Neural progenitor cell (in vitro differentiated cells): ENCODE results near the gene JMJD6. TPM values are rescaled to one million over a fixed set of nuclear protein-coding genes. Genes with fewer than 3 reads are reported as not detected.

ENCODE experiments used
- DNase-seq: peaks from one replicate; pipeline ENCODE4 v3.0.0-alpha.2; 2016; ENCODE audit warnings: low spot score
- H2AFZ ChIP-seq: fragments of 200-600 bp; sonication (generic); replicated peaks from 2 replicates; pipeline ENCODE4 v1.6.1; 2016; ENCODE audit warnings: antibody characterized with exemption
- H3F3A ChIP-seq: fragments of 200-600 bp; sonication (generic); 2 replicates; pipeline ENCODE4 v1.6.1; 2016; ENCODE audit warnings: antibody characterized with exemption, low read depth
- H3K27ac ChIP-seq: fragments of 200-600 bp; sonication (generic); 2 replicates; pipeline ENCODE4 v1.5.1; 2016; ENCODE audit warnings: mild to moderate bottlenecking
- H3K27me3 ChIP-seq: fragments of 200-600 bp; sonication (generic); 2 replicates; pipeline ENCODE4 v1.6.1; 2016; ENCODE audit warnings: mild to moderate bottlenecking, moderate library complexity
- H3K36me3 ChIP-seq: fragments of 200-600 bp; sonication (generic); 2 replicates; pipeline ENCODE4 v1.5.1; 2016
- H3K4me1 ChIP-seq: fragments of 200-600 bp; sonication (generic); 2 replicates; pipeline ENCODE4 v1.6.1; 2016; ENCODE audit warnings: mixed run types
- H3K4me2 ChIP-seq: fragments of 200-600 bp; sonication (generic); 2 replicates; pipeline ENCODE4 v1.6.1; 2016
- H3K4me3 ChIP-seq: fragments of 200-600 bp; sonication (generic); 2 replicates; pipeline ENCODE4 v1.5.1; 2016
- H3K79me2 ChIP-seq: fragments of 200-600 bp; sonication (generic); 2 replicates; pipeline ENCODE4 v1.6.1; 2016; ENCODE audit warnings: low read depth
- H3K9ac ChIP-seq: fragments of 200-600 bp; sonication (generic); 2 replicates; pipeline ENCODE4 v1.6.1; 2016
- H3K9me3 ChIP-seq: fragments of 200-600 bp; sonication (generic); 2 replicates; pipeline ENCODE4 v1.5.1; 2016; ENCODE audit warnings: low read depth
- H4K20me1 ChIP-seq: fragments of 200-600 bp; sonication (generic); 2 replicates; pipeline ENCODE4 v1.6.1; 2016; ENCODE audit warnings: low read depth
- H3K27ac Mint-ChIP-seq: 3 replicates; pipeline ENCODE4 v1.8.0; 2021; ENCODE audit warnings: mixed read lengths
- H3K27me3 Mint-ChIP-seq: 2 replicates; pipeline ENCODE4 v1.8.0; 2022; ENCODE audit warnings: low read depth, mild to moderate bottlenecking, inconsistent platforms, moderate library complexity, mixed read lengths; ENCODE audit not compliant: insufficient read depth
- H3K36me3 Mint-ChIP-seq: 3 replicates; pipeline ENCODE4 v1.8.0; 2021; ENCODE audit warnings: mixed read lengths
- H3K4me1 Mint-ChIP-seq: 3 replicates; pipeline ENCODE4 v1.8.0; 2021; ENCODE audit warnings: mixed read lengths
- H3K4me3 Mint-ChIP-seq: 3 replicates; pipeline ENCODE4 v1.8.0; 2021; ENCODE audit warnings: mild to moderate bottlenecking, moderate library complexity, mixed read lengths
- H3K9me3 Mint-ChIP-seq: 3 replicates; pipeline ENCODE4 v1.8.0; 2020; ENCODE audit warnings: mixed read lengths
- CTCF ChIP-seq: fragments of 200-600 bp; sonication (generic); IDR thresholded peaks from 2 replicates; pipeline ENCODE4 v1.5.1; 2017; ENCODE audit warnings: antibody characterized with exemption, mild to moderate bottlenecking
- EZH2 ChIP-seq: fragments of 200-600 bp; sonication (generic); IDR thresholded peaks from 2 replicates; pipeline ENCODE4 v1.6.1; 2017; ENCODE audit warnings: antibody characterized with exemption, mild to moderate bottlenecking, moderate library complexity
- EZH2phosphoT487 ChIP-seq: fragments of 200-600 bp; sonication (generic); IDR thresholded peaks from 2 replicates; pipeline ENCODE4 v1.6.1; 2017; ENCODE audit warnings: antibody characterized with exemption
- total RNA-seq: library from RNA; depleted of rRNA; stranded (reverse); fragments of >200 nt; gene quantifications from 2 replicates; pipeline ENCODE4 v1.2.3, GENCODE V29; 2015; ENCODE audit warnings: low replicate concordance

JMJD6 gene
- total RNA-seq, 1 donor from 2014 or later = 8.7 TPM

- H3K4me3 Mint-ChIP-seq = peak within 1 kb of the TSS; percentile 95
- H3F3A ChIP-seq = peaks cover 49% of the 10 kb centered on the region
- peaks cover 64% of the 10 kb centered on the region for H3K79me2 ChIP-seq
- peak within 1 kb of the TSS; percentile 96 for H3K27ac Mint-ChIP-seq
- H3K4me3 ChIP-seq = peak within 1 kb of the TSS; percentile 90
- peak within 1 kb of the TSS; percentile 93 for H3K9ac ChIP-seq
- peak within 1 kb of the TSS; percentile 98 for H3K4me2 ChIP-seq
- H3K36me3 Mint-ChIP-seq = peaks cover 30% of the 10 kb centered on the region
- peaks cover 36% of the 10 kb centered on the region for H3K36me3 ChIP-seq
- TF ChIP-seq CTCF (no peak), EZH2phosphoT487 (no peak), EZH2 (no peak)
- H3K9me3 Mint-ChIP-seq = no peaks in the 10 kb centered on the region
- H2AFZ ChIP-seq = peak within 1 kb of the TSS; percentile 74
- H3K27me3 ChIP-seq = no peaks in the 10 kb centered on the region
- peaks cover 51% of the 10 kb centered on the region for H3K4me1 Mint-ChIP-seq
- no peaks in the 10 kb centered on the region for H3K9me3 ChIP-seq
- peaks cover 27% of the 10 kb centered on the region for H3K4me1 ChIP-seq
- peak within 1 kb of the TSS; percentile 99 for H3K27ac ChIP-seq
- peaks cover 4% of the 10 kb centered on the region for H3K27me3 Mint-ChIP-seq
- peaks cover 34% of the 10 kb centered on the region for H4K20me1 ChIP-seq
- DNase-seq = peak; percentile 98
These were observed 11.5 kb upstream of the JMJD6 start, which contains the start of gene MFSD11 for GRCh38 chr17:76737676-76738467. Gene MFSD11, plus strand, starts transcription at chr17:76738119. Its CDS starts 234 bp downstream, at chr17:76738353.

- H3K4me2 ChIP-seq = peak within 1 kb of the TSS; percentile 98
- H3K27ac Mint-ChIP-seq = peak within 1 kb of the TSS; percentile 99
- no peaks in the 10 kb centered on the region for H3K9me3 Mint-ChIP-seq
- peak; percentile 99 for DNase-seq
- H3K4me3 Mint-ChIP-seq = peak within 1 kb of the TSS; percentile 99
- H4K20me1 ChIP-seq = peaks cover 41% of the 10 kb centered on the region
- H3F3A ChIP-seq = peaks cover 56% of the 10 kb centered on the region
- H3K79me2 ChIP-seq = peaks cover 70% of the 10 kb centered on the region
- peaks cover 4% of the 10 kb centered on the region for H3K27me3 Mint-ChIP-seq
- H3K9ac ChIP-seq = peak within 1 kb of the TSS; percentile 93
- peak within 1 kb of the TSS; percentile 90 for H3K4me3 ChIP-seq
- H3K9me3 ChIP-seq = no peaks in the 10 kb centered on the region
- TF ChIP-seq EZH2phosphoT487 (no peak), CTCF (no peak), EZH2 (no peak)
- peaks cover 39% of the 10 kb centered on the region for H3K36me3 ChIP-seq
- peaks cover 31% of the 10 kb centered on the region for H3K36me3 Mint-ChIP-seq
- no peaks in the 10 kb centered on the region for H3K27me3 ChIP-seq
- peak within 1 kb of the TSS; percentile 99 for H3K27ac ChIP-seq
- H3K4me1 ChIP-seq = peaks cover 27% of the 10 kb centered on the region
- H2AFZ ChIP-seq = peak within 1 kb of the TSS; percentile 74
- peaks cover 51% of the 10 kb centered on the region for H3K4me1 Mint-ChIP-seq
These were observed 10.8 kb upstream of the JMJD6 start, which contains the start of gene SRSF2 for GRCh38 chr17:76737082-76737675. Gene SRSF2, minus strand, starts transcription at chr17:76737331. Its CDS starts 171 bp downstream, at chr17:76737160.

GRCh38 chr17:76736349-76737081, 10.1 kb upstream of the JMJD6 start:
- peak overlapping the region; percentile 93 for H3K9ac ChIP-seq
- peaks cover 28% of the 10 kb centered on the region for H3K36me3 Mint-ChIP-seq
- peak overlapping the region; percentile 99 for H3K4me3 Mint-ChIP-seq
- no peaks in the 10 kb centered on the region for H3K9me3 ChIP-seq
- peaks cover 46% of the 10 kb centered on the region for H4K20me1 ChIP-seq
- peak overlapping the region; percentile 99 for H3K27ac Mint-ChIP-seq
- no peaks in the 10 kb centered on the region for H3K9me3 Mint-ChIP-seq
- no peak overlapping the region for H2AFZ ChIP-seq
- peak overlapping the region; percentile 90 for H3K4me3 ChIP-seq
- peaks cover 73% of the 10 kb centered on the region for H3K79me2 ChIP-seq
- peak overlapping the region; percentile 98 for H3K4me2 ChIP-seq
- peaks cover 51% of the 10 kb centered on the region for H3K4me1 Mint-ChIP-seq
- DNase-seq = peak; percentile 91
- no peaks in the 10 kb centered on the region for H3K27me3 ChIP-seq
- peaks cover 4% of the 10 kb centered on the region for H3K27me3 Mint-ChIP-seq
- peaks cover 62% of the 10 kb centered on the region for H3F3A ChIP-seq
- peaks cover 27% of the 10 kb centered on the region for H3K4me1 ChIP-seq
- peaks cover 39% of the 10 kb centered on the region for H3K36me3 ChIP-seq
- peak overlapping the region; percentile 79 for H3K27ac ChIP-seq
- TF ChIP-seq CTCF (peak; percentile 36), EZH2phosphoT487 (no peak)
